SH-SY5Y (cell line): Measurements from ENCODE around the gene SELENOM.

Source experiments
- GATA2 ChIP-seq: IDR thresholded peaks from 2 replicates; pipeline ENCODE4 v1.6.1; 2011; ENCODE audit warnings: mild to moderate bottlenecking, low read depth, low read length
- GATA3 ChIP-seq: IDR thresholded peaks from 2 replicates; pipeline ENCODE4 v1.6.1; 2011; ENCODE audit warnings: low read depth, mild to moderate bottlenecking, low read length, moderate library complexity

SELENOM gene

DNA sequence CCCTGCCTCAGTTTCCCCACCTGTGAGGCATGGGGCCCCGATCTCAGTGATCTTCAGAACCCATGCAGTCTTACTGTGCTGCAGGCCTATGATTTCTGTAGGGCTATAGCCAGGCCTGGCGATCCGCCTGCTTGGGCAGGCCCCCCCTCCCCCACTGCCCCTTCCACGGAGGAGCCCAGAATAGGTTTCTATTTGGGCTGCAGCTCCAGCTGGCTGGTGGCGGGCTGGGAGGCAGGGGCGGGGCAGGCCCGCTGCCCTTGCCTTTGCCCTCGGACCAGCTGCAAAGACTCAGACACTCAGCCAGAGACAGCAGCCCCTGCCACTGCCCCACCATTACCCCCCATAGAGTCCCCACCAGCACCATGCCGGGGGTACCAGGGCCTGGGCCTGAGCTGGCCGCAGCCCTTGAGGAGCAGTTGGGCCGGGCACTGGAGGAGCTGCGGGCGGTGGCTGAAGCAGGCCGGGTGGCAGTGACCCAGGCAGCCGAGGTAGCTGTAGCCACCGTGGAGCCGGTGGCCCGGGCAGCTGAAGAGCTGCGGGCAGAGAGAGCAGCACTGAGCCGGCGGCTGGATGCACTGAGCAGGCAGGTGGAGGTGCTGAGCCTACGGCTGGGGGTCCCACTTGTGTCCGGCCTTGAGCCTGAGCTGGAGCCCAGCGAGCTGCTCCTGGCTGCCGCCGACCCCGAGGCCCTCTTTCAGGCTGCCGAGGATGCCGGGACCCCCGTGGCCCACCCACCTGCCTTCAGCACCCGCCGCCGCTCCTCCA, 14.1 kb downstream of the SELENOM start:
- TF ChIP-seq GATA2 = no peak
- no peak for TF ChIP-seq GATA3

DNA sequence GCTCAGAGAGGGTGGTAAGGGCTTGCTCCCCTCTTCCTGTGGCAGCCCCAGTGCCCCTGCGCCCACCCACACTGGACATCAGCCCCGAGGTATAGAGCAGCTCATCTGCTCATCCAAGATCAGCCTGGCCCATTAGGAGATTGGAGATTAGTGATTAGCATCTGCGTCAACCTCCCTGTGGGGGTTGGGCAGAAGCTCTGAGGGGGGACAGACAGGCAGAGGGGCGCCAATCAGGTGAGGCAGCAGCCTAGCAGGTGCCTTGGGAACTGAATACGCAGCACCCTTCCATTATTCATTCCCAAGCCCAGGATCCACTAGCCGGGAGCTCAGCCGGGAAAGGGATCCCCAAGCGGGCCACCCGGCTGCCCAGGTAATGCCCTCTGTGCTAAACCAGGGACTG, 15.2 kb downstream of the SELENOM start:
- no peak for TF ChIP-seq GATA3
- no peak for TF ChIP-seq GATA2

DNA sequence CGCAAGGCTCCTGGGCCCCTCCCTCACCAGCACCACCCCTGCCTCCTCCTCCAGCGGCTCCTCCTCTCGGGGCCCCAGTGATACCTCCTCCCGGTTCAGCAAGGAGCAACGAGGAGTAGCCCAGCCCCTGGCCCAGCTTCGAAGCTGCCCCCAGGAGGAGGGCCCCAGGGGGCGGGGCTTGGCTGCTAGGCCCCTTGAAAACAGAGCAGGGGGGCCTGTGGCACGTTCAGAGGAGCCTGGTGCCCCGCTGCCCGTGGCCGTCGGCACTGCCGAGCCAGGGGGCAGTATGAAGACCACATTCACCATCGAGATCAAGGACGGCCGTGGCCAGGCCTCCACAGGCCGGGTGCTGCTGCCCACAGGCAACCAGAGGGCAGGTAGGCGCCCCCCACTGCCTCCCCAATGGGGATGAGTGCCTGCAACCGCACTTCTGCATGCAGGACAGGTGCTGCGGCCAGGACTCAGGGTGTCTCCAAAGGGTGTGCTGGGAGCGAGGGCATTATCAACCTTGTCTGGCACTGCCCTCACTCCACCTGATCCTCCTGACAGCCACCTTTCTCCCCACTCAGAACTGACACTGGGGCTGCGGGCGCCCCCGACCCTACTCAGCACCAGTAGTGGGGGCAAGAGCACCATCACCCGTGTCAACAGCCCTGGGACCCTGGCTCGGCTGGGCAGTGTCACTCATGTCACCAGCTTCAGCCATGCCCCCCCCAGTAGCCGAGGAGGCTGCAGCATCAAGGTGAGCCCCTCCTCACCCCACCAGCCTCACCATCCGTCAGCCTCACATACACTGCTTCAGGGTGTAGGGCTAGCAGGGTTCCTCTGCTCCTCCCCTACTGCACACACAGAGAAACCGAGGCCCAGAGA, 16.0 kb downstream of the SELENOM start:
- TF ChIP-seq GATA3 = no peak
- TF ChIP-seq GATA2 = no peak

DNA sequence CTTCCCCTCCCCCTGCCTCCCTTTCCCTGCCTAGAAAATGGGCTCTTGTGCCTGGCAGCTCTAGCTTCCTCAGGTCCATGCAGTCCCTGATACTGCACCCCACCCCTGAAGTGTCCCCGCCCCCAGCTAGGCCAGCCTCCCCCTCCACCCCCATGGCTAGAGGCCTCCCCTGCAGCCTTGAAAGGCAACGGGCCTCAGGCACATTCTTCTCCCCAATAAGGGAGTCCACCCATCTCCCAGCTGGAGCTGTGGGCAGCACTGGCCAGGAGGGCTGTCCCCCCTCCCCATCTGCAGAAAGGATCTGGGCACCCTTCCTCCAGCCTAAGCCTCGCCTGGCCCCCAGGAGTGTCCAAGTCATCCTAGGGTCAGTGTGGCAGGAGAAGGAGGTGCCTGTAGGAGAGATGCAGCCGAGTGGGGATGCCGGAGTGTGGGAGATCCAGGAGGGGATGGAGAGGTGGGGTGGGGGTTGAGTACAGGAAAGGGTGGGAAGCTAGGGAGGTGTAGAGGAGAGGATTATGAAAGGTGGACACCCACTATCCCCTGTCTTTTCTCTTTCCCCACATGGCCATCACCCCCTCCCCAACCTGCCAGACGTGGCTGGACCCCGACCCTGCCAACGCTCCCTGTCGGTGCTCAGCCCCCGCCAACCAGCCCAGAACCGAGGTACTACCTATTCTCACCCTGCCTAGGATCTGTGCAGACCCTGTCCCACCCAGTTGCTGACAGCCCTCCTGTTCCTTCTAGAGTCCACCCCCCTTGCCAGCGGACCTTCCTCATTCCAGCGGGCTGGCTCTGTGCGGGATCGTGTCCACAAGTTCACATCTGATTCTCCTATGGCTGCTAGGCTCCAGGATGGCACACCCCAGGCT, 16.9 kb downstream of the SELENOM start:
- TF ChIP-seq GATA3 (no peak), GATA2 (no peak)

DNA sequence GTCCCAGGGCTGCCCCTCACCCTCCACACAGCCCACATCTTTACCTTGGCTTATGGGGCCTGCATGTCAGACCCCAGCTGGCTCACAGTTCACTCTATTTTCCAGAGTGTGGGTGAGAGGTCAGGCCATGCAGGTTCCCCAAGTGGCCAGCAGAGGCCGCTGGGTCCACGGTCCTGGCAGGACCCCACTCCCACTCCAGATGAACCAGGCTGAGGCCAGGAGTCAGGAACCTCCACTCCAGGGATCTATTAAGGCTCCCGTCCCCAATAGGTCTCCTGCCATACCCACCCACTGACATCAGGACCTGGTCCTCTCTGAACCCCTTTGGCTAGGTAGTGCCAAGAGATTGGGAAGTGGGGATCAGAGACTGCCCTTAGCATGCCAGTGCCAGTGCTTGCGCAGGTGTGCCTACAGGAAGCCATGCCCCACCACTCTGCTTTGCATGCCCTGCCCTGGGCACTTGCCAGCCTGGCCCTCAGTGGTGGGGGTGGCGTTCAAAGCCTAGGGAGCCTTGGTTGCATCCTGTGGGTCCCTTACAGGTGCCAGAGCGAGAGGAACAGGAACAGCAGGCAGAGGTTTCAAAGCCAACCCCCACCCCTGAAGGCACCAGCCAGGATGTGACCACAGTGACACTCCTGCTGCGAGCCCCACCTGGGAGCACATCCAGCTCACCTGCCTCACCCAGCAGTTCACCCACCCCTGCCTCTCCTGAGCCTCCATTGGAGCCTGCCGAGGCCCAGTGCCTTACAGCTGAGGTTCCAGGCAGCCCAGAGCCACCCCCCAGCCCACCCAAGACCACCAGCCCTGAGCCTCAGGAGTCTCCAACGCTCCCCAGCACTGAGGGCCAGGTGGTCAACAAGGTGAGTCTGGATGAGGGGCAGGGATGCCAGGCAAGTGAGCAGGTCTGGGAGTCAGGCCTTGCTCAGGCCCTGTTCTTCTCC, 17.9 kb downstream of the SELENOM start:
- TF ChIP-seq GATA3 = no peak
- no peak for TF ChIP-seq GATA2

DNA sequence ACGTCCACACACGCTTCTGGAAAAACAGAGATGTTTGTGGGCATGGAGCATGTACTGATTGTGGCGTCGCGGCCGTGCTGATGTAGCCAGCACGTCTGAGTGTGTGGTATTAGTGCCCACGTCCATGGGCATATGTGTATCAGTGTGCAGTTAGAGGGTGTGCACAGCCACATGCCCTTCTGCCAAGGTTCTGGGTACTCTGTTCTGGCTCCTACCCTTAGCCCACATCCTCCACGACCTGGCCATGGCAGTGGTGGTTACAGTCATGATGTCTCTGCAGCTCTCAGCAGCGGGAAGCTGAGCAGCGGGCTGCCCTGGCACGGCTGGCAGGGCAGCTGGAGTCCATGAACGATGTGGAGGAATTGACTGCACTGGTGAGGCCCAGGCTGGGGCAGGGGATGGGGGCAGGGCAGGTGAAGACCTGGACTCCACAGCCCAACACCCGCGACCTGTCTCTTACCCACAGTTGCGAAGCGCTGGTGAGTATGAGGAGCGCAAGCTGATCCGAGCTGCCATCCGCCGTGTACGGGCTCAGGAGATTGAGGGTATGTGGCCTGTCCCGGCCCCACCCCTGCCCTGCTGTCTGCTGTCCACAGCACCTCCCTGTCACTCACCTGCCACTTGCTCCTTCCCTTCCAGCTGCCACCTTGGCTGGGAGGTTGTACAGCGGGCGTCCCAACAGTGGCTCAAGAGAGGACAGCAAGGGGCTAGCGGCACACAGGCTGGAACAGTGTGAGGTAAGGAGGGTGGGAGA, 19.0 kb downstream of the SELENOM start:
- TF ChIP-seq GATA3 = no peak
- no peak for TF ChIP-seq GATA2

DNA sequence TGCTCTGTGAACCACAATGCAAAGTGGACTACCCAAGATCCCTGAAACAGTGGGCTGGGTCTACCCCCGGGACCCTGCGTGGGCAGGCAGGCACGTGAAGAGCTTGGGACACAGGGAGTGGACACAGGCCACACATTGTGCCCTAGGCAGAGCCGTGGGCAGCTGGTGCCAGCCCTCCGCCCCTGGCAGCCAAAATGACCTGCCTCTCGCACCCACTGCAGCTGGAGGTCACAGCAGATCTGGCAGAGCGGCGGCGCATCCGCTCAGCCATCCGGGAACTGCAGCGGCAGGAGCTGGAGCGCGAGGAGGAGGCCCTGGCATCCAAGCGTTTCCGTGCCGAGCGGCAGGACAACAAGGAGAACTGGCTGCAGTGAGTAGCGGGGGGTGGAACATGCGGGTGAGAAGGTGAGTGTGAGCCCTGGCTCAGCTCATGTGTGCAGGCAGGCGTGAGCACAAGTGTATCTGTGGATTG, 19.6 kb downstream of the SELENOM start:
- TF ChIP-seq GATA3 (no peak), GATA2 (no peak)

DNA sequence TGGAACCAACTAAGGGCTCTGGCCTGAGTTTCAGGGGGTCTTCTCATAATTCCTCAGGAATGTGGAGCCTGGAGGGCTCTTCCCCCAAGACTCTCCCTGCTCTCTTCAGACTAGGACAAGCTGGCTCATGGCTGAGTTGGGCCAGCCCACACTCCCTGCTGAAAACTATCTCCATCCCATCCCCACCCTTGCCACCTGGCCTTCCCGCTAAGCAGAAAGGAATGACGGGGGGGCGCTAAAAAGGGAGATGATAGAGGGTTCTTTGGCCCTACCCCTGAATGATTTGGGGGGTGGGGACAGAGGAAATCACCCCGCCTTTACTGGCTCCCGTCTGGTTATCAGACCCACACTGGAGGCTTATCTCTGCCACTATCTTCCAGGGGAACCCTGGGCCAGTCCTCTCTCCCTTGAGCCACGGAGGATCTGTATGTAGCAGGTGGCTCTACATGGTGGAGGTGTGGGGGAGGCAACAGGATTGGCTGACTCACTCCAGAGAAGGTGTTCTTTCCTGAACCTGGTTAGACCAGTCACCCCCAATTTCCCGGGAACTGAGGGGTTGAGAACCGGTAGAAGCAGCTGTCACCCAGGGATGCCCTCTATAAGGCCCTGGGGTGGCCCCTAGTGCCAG, 20.6 kb downstream of the SELENOM start:
- no peak for TF ChIP-seq GATA3
- TF ChIP-seq GATA2 = peak; percentile 42; the same call in 1 of the 2 replicates

DNA sequence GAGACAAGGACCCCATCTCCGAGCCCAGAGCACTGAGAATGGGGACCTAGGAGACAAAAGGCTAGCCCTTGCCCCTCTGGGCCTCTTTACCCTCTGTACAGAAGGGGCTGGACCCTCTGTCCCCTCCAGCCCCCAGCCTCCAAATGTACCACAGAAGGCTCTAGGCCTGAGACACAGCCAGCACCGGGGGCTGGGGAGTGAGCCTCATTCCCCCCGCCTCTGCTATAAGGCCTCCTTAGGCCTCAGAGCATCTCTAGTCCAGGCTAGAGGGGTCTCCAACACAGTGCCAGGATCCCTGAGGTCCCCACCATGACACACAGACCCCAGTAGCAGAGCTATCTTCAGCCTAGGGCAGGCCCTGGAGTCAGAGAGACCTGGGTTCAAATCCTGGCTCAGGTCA, 21.4 kb downstream of the SELENOM start:
- no peak for TF ChIP-seq GATA2
- no peak for TF ChIP-seq GATA3

DNA sequence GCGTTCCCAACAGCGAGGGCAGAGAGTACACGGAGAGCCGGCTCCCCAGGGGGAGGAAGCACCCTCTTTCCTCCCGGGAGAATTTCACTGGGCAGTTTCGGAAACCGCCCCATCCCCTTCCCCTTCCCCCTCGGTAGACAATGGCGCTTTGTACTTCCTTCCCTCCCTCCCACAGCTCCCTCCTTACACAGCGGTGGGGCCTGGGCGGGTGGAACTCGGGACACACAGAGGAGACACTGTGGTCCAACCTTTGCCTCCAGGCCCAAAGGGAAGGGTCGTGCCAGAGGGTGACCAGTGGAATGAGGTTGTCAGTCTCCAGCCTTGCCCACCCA, 21.9 kb downstream of the SELENOM start:
- TF ChIP-seq GATA2 (no peak), GATA3 (no peak)

DNA sequence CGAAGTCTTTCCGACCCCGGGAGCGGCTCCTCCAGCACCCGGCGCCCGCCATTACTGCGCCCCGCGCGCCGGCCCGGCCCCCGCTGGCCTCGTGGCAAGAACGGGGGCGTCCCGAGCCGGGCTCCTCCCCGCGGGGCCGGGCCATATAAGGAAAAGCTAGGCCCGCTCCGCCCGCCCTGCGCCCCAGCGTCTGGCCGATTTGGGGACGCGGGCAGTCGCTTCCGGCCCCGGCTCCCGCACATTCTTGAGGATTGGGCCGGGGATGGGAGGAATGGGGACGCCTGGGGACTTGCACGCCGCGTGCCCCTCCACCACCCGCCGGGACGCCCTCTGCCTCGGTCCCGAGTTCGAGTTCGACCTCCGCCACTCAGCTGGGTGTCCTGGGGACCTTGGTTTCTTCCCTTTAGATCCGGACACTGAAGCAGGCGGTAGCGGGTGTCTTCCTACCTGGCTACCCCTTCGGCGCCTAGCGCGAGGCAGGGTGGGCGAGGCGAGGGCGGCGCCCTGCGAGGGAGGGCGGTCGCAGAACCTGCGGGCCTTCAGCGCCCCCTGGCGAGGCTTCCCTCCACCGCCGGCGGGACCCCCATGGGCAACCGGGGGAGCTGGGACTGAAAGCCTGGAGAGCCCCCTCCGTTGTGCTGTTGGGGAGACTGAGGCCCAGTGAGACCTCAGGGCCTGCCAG, 22.4 kb downstream of the SELENOM start:
- TF ChIP-seq GATA3 = no peak
- TF ChIP-seq GATA2 = no peak
